ENCODE data around the gene FXR2. TPM values are rescaled to one million over a fixed set of nuclear protein-coding genes. Genes with fewer than 3 reads are reported as not detected.

Gene FXR2
- total and polyA plus RNA-seq, 2 donors (not counting 3 experiments of a cell fraction or from before 2014, with no cell fraction given): 40.1 to 48.9 TPM

DNA sequence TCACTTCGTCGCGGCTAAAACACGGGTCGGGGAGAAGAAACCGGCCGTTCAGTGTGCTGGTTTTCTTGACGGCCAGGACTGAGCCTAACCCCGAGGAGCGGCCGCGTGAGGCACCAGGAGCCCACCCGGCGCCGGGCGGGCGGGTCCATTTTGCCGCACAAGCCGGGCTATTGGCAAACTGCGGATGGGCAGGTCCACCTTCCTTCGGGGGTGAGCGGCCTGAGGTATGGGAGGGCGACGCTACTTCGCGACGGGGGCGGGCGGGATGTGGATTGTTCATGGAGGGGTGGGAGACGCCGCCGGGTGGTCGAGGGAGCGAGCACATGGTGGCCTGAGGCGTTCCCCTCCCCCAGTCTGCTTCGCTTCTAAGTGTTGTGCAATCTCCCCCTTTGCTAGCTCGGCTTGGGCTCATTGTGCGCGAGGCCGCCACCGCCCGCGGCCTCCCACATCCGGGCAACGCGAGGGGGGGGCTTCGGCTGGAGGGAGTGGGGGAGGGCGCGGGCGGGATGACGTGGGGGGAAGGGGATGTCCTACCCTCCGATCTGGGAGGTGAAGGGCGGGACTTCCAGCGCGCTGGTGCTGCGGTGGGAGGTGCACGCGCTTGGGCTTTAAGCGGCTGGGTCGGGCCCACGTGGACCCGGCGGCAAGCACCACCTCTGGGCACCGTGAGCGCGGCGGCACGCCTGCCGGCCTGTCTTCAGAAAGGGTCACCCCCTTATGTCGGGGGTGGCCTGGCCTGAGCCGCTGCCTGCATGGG lies 41.2 kb downstream of the FXR2 start:
- Histone ChIP-seq H3K9ac (replicated peaks; ENCODE audit: extremely low read depth, insufficient read depth, low read length) (peak overlapping the region; percentile 98), H3K9me3 (replicated peaks; ENCODE audit: control insufficient read depth, insufficient read depth, low read length) (no peaks in the 10 kb centered on the region), H3K4me2 (ENCODE audit: insufficient read depth, low read length) (peak overlapping the region; percentile 92), H3K79me2 (ENCODE audit: control insufficient read depth, insufficient read depth, low read length) (peaks cover 53% of the 10 kb centered on the region), H3K4me1 (ENCODE audit: control insufficient read depth, extremely low read depth, insufficient read depth, low read length) (peaks cover 48% of the 10 kb centered on the region), H3K27me3 (ENCODE audit: control insufficient read depth in 2 of 2, insufficient read depth in 2 of 2, low read length in 2 of 2) (no peaks in the 10 kb centered on the region), H2AFZ (ENCODE audit: low read depth, low read length) (no peak overlapping the region), H3K27ac (ENCODE audit: insufficient read depth, low read depth, low read length) (peak overlapping the region; percentile 91), H4K20me1 (replicated peaks; ENCODE audit: control insufficient read depth, extremely low read depth, insufficient read depth, low read length) (peaks cover 9% of the 10 kb centered on the region), H3K36me3 (ENCODE audit: control insufficient read depth in 2 of 2, extremely low read depth in 1 of 2, insufficient read depth in 2 of 2, low read length in 2 of 2) (peaks cover 34 to 53% of the 10 kb centered on the region in 2 experiments), H3K9me1 (replicated peaks; ENCODE audit: control insufficient read depth, extremely low read depth, insufficient read depth, low read length) (no peaks in the 10 kb centered on the region), H3K4me3 (replicated peaks in 1 of 3; ENCODE audit: insufficient read depth in 1 of 3, low read depth in 1 of 3, low read length in 3 of 3) (peak overlapping the region; percentile 86 to 96 (median 87))
- POLR2A ChIA-PET: interaction anchor here (0.5 to 2.1 kb wide), 7 partner anchors 10 to 542 kb away, joined by 3 to 9 read pairs (median 5); partner anchors contain the start of genes MPDU1, POLR2A, TMEM256 and TP53
- peak; percentile 88 for FAIRE-seq
- peak; percentile 96 for TF ChIP-seq MYC (IDR thresholded peaks at IDR 0.05; ENCODE audit: low read depth, low read length)
- peak; percentile 83 for TF ChIP-seq POLR2AphosphoS5 (IDR thresholded peaks at IDR 0.05; ENCODE audit: insufficient read depth, low read depth, low read length)
- no peak for TF ChIP-seq GATA2 (IDR thresholded peaks at IDR 0.05; ENCODE audit: insufficient read depth, insufficient read length, low read depth, low read length)
- TF ChIP-seq POLR2A (IDR thresholded peaks at IDR 0.05; ENCODE audit: low read depth, low read length): peak; percentile 83
- peak; percentile 85 for TF ChIP-seq MAX (IDR thresholded peaks at IDR 0.05; ENCODE audit: insufficient read depth, insufficient read length)
- DNase-seq (ENCODE audit: low read depth, low spot score): peak; percentile 91
- intact Hi-C loops (cut with micrococcal nuclease): loop anchor here (2.0 to 5.0 kb wide), 2 partner anchors 115 to 264 kb away; partner anchors contain the start of gene WRAP53
- dilution Hi-C loops (cut with MboI; ENCODE audit: extremely low pct_ligation_motif_present, low sequenced_read_pairs): no loop called here
- BruUV-seq (replicated peaks): TSS peak; percentile 73
- CTCF ChIA-PET: interaction anchor here (0.6 to 6.2 kb wide), 5 partner anchors 10 to 169 kb away, joined by 4 to 40 read pairs (median 6); partner anchors contain the start of genes MPDU1, SOX15, TMEM256 and TP53

Data from endothelial cell of umbilical vein (primary cell).